Measurements from ENCODE around the gene FMNL3. TPM values are rescaled to one million over a fixed set of nuclear protein-coding genes. Genes with fewer than 3 reads are reported as not detected.
A peak's percentile ranks its signal among the peaks of the same experiment; 100 is the strongest.
"Not testable (repeated sequence)": the region's sequence is repeated elsewhere in the genome, so short reads cannot be mapped to it uniquely, and the experiment has no call there.

The FMNL3 gene
- total RNA-seq, 1 donor from 2014 or later: 11.9 TPM

- H3K9me3 Mint-ChIP-seq (ENCODE audit: low read depth): peaks cover 10% of the 10 kb centered on the region
- no peak overlapping the region for H3K27ac Mint-ChIP-seq
- no peak for DNase-seq (ENCODE audit: low spot score, unreplicated experiment)
- no peaks in the 10 kb centered on the region for H3K27me3 Mint-ChIP-seq
- peaks cover 6% of the 10 kb centered on the region for H3K36me3 Mint-ChIP-seq (ENCODE audit: insufficient read depth)
- no peaks in the 10 kb centered on the region for H3K4me1 Mint-ChIP-seq (ENCODE audit: low read depth)
- no peak overlapping the region for H3K4me3 Mint-ChIP-seq (ENCODE audit: low read depth)
- no peak for TF ChIP-seq CTCF (IDR thresholded peaks at IDR 0.05; ENCODE audit: unreplicated experiment)
These were observed 97.4 kb downstream of the FMNL3 start for GRCh38 chr12:49609875-49610154.

GRCh38 chr12:49609059-49609874 lies 97.9 kb downstream of the FMNL3 start:
- H3K27ac Mint-ChIP-seq: no peak overlapping the region
- no peak overlapping the region for H3K4me3 Mint-ChIP-seq (ENCODE audit: low read depth)
- DNase-seq (ENCODE audit: low spot score, unreplicated experiment): no peak
- no peaks in the 10 kb centered on the region for H3K27me3 Mint-ChIP-seq
- peaks cover 6% of the 10 kb centered on the region for H3K36me3 Mint-ChIP-seq (ENCODE audit: insufficient read depth)
- H3K9me3 Mint-ChIP-seq (ENCODE audit: low read depth): peaks cover 10% of the 10 kb centered on the region
- no peak for TF ChIP-seq CTCF (IDR thresholded peaks at IDR 0.05; ENCODE audit: unreplicated experiment)
- H3K4me1 Mint-ChIP-seq (ENCODE audit: low read depth): no peaks in the 10 kb centered on the region

- H3K36me3 Mint-ChIP-seq (ENCODE audit: insufficient read depth); H3K4me1 Mint-ChIP-seq (ENCODE audit: low read depth); DNase-seq (ENCODE audit: low spot score, unreplicated experiment); H3K4me3 Mint-ChIP-seq (ENCODE audit: low read depth); H3K27ac Mint-ChIP-seq; H3K9me3 Mint-ChIP-seq (ENCODE audit: low read depth); H3K27me3 Mint-ChIP-seq: not testable (repeated sequence)
These were observed 101.7 kb downstream of the FMNL3 start, which contains the start of gene FAM186B for GRCh38 chr12:49605539-49605938. TSS of gene FAM186B (minus strand) at chr12:49605639. CDS start at chr12:49605477, 162 bp downstream.

- Mint-ChIP-seq H3K36me3 (ENCODE audit: insufficient read depth) (no peaks in the 10 kb centered on the region), H3K4me1 (ENCODE audit: low read depth) (no peaks in the 10 kb centered on the region), H3K27me3 (no peaks in the 10 kb centered on the region), H3K4me3 (ENCODE audit: low read depth) (no peak overlapping the region), H3K9me3 (ENCODE audit: low read depth) (peaks cover 2% of the 10 kb centered on the region), H3K27ac (no peak overlapping the region)
- no peak for DNase-seq (ENCODE audit: low spot score, unreplicated experiment)
- no peak for TF ChIP-seq CTCF (IDR thresholded peaks at IDR 0.05; ENCODE audit: unreplicated experiment)
These were observed 102.3 kb downstream of the FMNL3 start for GRCh38 chr12:49604856-49605255.

- Mint-ChIP-seq H3K36me3 (ENCODE audit: insufficient read depth) (no peaks in the 10 kb centered on the region), H3K9me3 (ENCODE audit: low read depth) (no peaks in the 10 kb centered on the region), H3K4me1 (ENCODE audit: low read depth) (no peaks in the 10 kb centered on the region), H3K27me3 (no peaks in the 10 kb centered on the region), H3K27ac (no peak overlapping the region), H3K4me3 (ENCODE audit: low read depth) (no peak overlapping the region)
- no peak for TF ChIP-seq CTCF (IDR thresholded peaks at IDR 0.05; ENCODE audit: unreplicated experiment)
- DNase-seq (ENCODE audit: low spot score, unreplicated experiment): no peak
These were observed 103.5 kb downstream of the FMNL3 start for GRCh38 chr12:49603721-49604120.

- no peak overlapping the region for H3K4me3 Mint-ChIP-seq (ENCODE audit: low read depth)
- H3K36me3 Mint-ChIP-seq (ENCODE audit: insufficient read depth): no peaks in the 10 kb centered on the region
- peak overlapping the region; percentile 50 for H3K27ac Mint-ChIP-seq
- TF ChIP-seq CTCF (IDR thresholded peaks at IDR 0.05; ENCODE audit: unreplicated experiment): no peak
- no peaks in the 10 kb centered on the region for H3K4me1 Mint-ChIP-seq (ENCODE audit: low read depth)
- H3K9me3 Mint-ChIP-seq (ENCODE audit: low read depth): no peaks in the 10 kb centered on the region
- DNase-seq (ENCODE audit: low spot score, unreplicated experiment): no peak
- no peaks in the 10 kb centered on the region for H3K27me3 Mint-ChIP-seq
These were observed 107.2 kb downstream of the FMNL3 start for GRCh38 chr12:49599961-49600360.

Data from progenitor cell of endocrine pancreas (in vitro differentiated cells).